PFSK-1 (cell line): ENCODE data around the gene CALML4.

Experiments
- FOXP2 ChIP-seq: optimal IDR thresholded peaks from 2 replicates; pipeline ENCODE3; 2011; ENCODE audit warnings: borderline replicate concordance, control low read depth, inconsistent platforms; ENCODE audit not compliant: insufficient read depth; ENCODE audit errors: extremely low read length, extremely low read depth
- POLR2AphosphoS5 ChIP-seq: IDR thresholded peaks from 2 replicates; pipeline ENCODE4 v1.6.1; 2012; ENCODE audit warnings: low read depth, mild to moderate bottlenecking, control low read depth, low read length, moderate library complexity
- REST ChIP-seq, 2 experiments: IDR thresholded peaks; 2 replicates each; pipeline versions ENCODE4 v1.6.1 to v1.8.0; 2011 to 2012; ENCODE audit warnings: low read depth in 2 of 2, low read length in 2 of 2, control low read depth in 1 of 2, inconsistent platforms in 1 of 2, mild to moderate bottlenecking in 1 of 2, moderate library complexity in 1 of 2; ENCODE audit not compliant: insufficient read depth in 1 of 2
- SIN3A ChIP-seq: IDR thresholded peaks from 2 replicates; pipeline ENCODE4 v1.6.1; 2012; ENCODE audit warnings: mild to moderate bottlenecking, low read length, moderate library complexity, borderline replicate concordance; ENCODE audit not compliant: insufficient read depth
- TAF1 ChIP-seq: IDR thresholded peaks from 2 replicates; pipeline ENCODE4 v1.6.1; 2012; ENCODE audit warnings: low read length, control low read depth, borderline replicate concordance; ENCODE audit not compliant: insufficient read depth

CALML4 gene

DNA sequence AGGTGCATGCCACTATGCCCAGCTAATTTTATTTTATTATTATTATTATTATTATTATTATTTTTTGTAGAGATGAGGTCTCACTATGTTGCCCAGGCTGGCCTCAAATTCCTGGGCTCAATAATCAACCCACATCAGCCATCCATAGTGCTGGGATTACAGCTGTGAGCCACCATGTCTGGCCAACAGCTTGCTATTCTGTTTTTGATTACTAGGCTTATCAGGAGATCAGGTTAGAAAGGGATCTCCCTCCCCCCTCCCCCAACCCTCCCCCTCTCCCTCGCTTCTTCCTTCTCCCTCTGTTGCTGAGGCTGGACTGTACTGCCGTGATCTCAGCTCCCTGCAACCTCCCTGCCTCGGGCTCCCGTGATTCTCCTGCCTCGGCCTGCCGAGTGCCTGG is 15.8 kb upstream of the CALML4 start:
- no peak for TF ChIP-seq REST (IDR thresholded peaks at IDR 0.05; ENCODE audit: insufficient read depth in 1 of 2, low read depth in 2 of 2, low read length in 2 of 2)
- TF ChIP-seq SIN3A = no peak
- TF ChIP-seq FOXP2 = no peak
- TF ChIP-seq POLR2AphosphoS5 = no peak
- no peak for TF ChIP-seq TAF1

GRCh38 chr15:68220489-68220888 is 15.4 kb upstream of the CALML4 start:
- TF ChIP-seq FOXP2 (no peak), TAF1 (no peak), SIN3A (no peak), POLR2AphosphoS5 (no peak), REST (IDR thresholded peaks at IDR 0.05; ENCODE audit: insufficient read depth in 1 of 2, low read depth in 2 of 2, low read length in 2 of 2) (no peak)

- TF ChIP-seq FOXP2 (no peak), REST (IDR thresholded peaks at IDR 0.05; ENCODE audit: insufficient read depth in 1 of 2, low read depth in 2 of 2, low read length in 2 of 2) (no peak), SIN3A (no peak), TAF1 (no peak), POLR2AphosphoS5 (no peak)
Observed at GRCh38 chr15:68218847-68219798, 14.0 kb upstream of the CALML4 start.

DNA sequence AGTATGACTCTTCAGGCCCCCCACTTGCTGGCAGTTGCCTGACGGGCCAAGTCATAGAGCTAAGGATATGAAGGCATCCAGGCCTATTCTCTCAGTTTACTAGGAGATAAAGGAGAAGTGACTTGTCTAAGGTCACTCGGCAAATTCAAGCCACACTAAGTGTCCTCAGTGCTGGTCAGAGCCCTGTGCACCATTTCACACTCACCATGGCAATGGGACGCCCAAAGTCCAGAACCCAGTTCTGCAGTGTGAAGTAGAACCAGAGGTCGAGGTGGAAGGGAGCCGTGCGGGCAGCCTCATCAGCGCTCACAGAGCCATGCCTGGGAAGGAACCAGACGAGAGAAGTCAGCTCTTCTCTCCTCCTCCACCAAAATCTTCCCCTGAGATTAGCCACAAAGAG is 13.2 kb upstream of the CALML4 start:
- no peak for TF ChIP-seq REST (IDR thresholded peaks at IDR 0.05; ENCODE audit: insufficient read depth in 1 of 2, low read depth in 2 of 2, low read length in 2 of 2)
- no peak for TF ChIP-seq TAF1
- TF ChIP-seq SIN3A = no peak
- no peak for TF ChIP-seq FOXP2
- no peak for TF ChIP-seq POLR2AphosphoS5

DNA sequence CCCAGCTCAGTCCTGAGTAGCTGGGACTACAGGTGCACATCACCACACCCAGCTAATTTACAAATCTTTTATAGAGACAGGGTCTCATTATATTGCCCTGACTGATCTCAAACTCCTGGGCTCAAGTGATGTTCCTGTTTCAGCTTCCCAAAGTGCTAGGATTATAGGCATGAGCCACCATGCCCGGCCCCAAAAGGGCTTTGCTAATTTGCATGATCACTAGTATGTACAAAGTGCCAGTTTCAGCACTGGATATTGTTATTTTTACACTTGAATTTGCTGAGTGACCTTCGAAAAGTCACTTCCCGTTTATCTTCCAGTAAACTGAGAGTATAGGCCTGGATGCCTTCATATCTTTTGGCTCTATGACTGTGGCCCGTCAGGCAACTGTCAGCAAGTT is 12.2 kb upstream of the CALML4 start:
- no peak for TF ChIP-seq POLR2AphosphoS5
- TF ChIP-seq TAF1 = no peak
- TF ChIP-seq REST (IDR thresholded peaks at IDR 0.05; ENCODE audit: insufficient read depth in 1 of 2, low read depth in 2 of 2, low read length in 2 of 2) = no peak
- TF ChIP-seq FOXP2 = no peak
- TF ChIP-seq SIN3A = no peak
